Glomerular visceral epithelial cell (primary cell): ENCODE data around the gene ILK.

Source experiments
- DNase-seq: peaks from one replicate; pipeline ENCODE4 v3.0.0-alpha.2; 2016; ENCODE audit errors: extremely low spot score

ILK gene

DNA sequence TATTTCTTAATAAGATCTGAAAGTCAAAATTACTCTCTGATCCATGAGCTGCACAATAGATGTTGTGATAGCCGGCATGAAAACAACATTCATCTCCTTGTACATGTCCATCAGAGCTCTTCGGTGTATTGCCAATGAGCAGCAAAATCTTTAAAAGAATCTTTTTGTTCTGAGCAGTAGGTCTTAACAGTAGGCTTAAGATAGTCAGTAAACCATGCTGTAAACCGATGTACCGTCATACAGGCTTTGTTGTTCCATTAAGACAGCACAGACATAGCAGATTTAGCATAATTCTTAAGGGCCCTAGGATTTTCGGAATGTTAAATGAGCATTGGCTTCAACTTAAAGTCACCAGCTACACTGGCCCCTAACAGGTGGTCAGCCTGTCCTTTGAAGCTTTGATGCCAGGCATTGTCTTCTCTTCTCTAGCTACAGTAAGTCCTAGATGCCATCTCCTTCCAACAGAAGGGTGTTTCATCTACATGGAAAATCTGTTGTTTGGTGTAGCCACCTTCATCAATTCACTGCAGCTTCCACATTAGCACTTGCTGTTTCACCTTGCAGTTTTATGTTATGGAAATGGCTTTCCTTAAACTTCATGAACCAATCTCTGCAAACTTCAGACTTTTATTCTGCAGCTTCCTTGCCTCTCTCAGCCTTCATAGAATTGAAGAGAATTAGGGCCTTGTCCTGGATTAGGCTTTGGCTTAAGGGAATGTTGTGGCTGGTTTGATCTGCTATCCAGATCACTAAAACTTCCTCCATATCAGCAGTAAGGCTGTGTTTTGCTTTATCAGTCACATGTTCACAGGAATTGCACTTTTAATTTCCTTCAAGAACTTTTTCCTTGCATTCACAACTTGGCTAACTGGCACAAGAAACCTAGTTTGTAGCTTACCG, 28.5 kb upstream of the ILK start:
- DNase-seq, result no peak

DNA sequence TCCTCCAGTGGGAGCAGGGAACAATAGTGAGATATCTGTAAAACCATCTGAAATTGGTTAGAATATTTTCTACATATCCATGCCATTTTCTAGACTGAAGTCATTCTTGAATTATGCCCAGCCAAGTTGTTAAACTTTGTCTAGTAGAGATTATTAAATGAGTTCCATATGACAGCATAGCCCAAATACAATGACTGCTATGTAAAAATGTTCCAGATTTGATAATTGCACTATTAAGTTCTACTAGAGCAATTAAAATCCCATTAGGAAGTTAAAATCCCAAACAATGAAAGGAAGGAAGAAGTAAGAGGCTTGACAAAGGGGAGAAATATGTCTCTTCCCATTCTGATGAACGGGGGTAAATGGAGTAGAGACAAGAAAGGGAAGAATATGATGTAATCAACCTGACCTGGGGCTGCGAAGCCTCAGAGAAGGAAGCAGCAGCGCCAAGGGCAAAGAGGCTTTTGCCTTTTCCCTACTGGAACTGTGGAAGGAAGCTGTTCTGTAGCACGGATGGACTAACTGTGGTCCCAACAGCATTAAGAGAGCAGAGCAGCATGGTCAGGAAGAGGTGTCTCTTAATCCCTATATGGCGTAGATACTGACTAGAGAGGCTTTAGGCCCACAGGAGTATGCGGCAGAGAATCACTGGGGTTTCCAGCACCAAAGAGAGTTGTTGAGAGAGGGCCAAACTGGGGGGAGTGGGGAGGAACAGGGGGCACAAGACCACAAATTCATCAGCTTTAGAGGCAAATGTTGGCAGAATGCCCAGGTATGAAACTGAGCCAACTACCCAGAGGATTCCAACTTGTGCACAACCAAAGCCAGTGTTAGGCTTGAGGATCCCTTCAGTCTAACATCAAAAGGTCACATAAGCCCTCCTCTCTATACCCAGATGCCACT, 26.9 kb upstream of the ILK start:
- peak; percentile 31 for DNase-seq

- DNase-seq, result no peak
Observed at GRCh38 chr11:6578134-6578533, 25.4 kb upstream of the ILK start.

- DNase-seq, result no peak
Observed at GRCh38 chr11:6579681-6580080, 23.9 kb upstream of the ILK start.

- no peak for DNase-seq
Observed at GRCh38 chr11:6583584-6583983, 20.0 kb upstream of the ILK start.

DNA sequence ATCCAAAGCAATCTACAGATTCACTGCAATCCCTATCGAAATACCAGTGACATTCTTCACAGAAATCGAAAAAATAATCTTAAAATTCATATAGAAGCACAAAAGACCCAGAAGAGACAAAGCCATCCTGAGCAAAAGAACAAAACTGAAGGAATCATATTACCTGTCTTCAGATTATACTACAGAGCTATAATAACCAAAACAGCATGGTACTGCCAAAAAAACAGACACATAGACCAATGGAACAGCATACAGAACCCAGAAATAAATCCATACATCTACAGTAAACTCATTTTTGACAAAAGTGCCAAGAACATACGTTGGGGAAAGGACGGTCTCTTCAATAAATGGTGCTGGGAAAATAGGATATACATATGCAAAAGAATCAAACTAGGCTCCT, 19.0 kb upstream of the ILK start:
- no peak for DNase-seq

DNA sequence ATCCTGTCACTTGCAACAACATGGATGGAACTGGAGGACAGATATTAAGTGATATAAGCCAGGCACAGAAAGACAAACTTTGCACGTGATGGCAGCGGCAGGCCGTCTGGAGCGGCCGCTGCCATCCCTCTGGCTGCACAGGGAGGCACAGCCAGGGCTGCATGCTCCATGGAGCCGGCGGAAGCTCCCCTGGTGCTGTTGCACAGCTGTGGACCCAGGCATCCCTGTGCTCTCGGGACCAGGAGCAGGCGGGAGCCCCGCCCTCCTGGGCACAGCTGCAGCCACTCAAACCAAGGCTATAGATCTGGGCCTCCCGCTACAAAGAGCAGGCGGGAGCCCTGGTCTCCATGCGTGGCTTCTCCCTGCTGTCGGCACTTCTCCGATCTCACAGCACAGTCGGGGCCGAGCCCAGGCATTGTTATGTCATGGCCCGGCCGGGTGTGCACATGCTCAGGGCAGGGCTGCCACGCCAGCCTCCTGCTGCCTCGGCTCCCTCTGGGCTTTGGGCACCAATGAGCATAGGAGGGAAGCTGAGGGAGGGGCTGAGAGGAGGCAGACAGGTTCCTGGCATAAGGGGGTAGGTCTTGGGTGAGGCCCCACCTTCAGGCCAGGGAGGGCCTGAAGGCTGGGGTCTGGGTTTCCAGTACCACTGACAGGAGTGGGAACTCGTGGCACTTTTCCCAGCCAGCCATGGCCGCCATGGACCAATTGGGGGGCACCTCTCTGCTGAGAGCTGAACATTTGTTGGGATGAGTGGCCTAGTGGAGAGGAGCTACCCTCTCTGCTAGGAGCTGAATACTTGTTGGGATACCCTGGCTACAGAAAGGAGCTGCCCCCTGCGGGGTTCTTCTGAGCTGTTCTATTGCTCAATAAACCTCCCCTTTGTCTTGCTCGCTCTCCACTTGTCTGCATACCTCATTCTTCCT, 16.9 kb upstream of the ILK start:
- no peak for DNase-seq

- no peak for DNase-seq
Observed at GRCh38 chr11:6587360-6587953, 16.1 kb upstream of the ILK start.

- no peak for DNase-seq
Observed at GRCh38 chr11:6588018-6588417, 15.6 kb upstream of the ILK start.

GRCh38 chr11:6594142-6594768, 9.3 kb upstream of the ILK start:
- no peak for DNase-seq

- DNase-seq, result no peak
Observed at GRCh38 chr11:6596239-6596877, 7.2 kb upstream of the ILK start.

- no peak for DNase-seq
Observed at GRCh38 chr11:6598555-6598954, 5.0 kb upstream of the ILK start.

- DNase-seq, result no peak
Observed at GRCh38 chr11:6599449-6599848, 4.1 kb upstream of the ILK start.

DNA sequence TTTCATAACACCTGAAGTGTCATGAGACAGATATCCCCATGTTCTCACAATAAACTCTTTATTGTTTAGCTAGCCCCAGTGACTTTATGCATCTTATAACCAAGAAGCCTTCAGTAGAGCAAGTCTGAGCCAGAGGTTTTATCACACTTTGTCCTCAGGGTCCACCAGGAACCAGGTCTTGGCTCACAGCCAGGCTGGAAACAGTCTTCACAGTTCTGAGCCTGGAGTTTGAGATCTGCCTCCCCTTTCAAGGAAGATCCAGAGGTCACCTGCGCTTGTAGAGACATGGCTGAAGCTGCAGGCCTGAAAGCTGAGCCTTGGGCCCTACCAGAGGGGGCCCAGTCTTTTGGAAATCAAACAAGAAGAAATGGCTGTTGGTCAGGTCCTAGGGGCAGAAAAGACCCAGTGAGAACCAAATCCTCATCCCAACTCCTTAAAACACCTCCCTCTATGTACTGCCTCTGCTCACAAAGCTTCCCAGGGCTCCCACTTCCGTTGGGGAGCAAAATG, 3.6 kb upstream of the ILK start:
- no peak for DNase-seq

DNA sequence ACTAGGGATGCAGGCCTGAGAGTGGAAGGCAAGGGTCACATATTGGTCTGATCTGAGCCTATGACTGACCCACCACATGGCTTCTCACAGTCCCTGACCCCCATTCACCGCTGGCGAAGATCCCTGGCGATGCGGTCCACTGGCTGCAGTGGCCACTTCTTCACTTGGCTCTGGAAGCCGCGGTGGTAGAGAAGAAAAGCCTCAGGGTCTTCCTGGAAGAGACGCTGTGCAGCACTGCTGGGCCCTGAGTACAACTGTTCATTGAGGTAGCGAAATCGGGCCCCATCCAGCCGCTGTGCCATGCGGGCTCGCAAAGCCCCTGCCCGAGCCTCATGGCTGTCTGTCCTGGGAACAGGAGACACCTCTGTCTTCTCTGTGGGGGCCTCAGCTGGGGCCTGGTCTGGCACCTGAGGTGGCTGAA, 2.5 kb upstream of the ILK start:
- no peak for DNase-seq

- DNase-seq, result no peak
Observed at GRCh38 chr11:6602096-6602940, 1.3 kb upstream of the ILK start.

DNA sequence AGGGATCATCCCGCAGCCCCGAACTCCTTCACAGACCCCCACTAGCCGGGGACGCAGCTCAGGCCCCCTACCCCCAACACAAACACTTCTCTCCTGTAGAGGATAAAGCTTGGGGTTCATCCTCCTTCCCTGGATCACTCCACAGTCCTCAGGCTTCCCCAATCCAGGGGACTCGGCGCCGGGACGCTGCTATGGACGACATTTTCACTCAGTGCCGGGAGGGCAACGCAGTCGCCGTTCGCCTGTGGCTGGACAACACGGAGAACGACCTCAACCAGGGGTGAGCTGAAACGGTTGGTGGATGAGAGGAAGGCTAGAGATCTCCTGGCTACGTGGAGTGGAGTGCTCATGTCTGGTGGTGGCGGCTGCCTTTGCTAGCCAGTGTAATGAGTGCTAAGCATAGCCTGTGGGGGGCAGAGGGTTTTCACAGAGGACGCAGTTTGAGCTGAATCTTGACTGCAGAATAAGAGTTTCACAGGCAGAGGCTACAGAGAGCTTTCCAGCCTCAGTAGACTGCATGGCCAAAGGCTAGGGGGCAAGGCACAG, 580 bp downstream of the ILK start:
- DNase-seq, result peak; percentile 54

DNA sequence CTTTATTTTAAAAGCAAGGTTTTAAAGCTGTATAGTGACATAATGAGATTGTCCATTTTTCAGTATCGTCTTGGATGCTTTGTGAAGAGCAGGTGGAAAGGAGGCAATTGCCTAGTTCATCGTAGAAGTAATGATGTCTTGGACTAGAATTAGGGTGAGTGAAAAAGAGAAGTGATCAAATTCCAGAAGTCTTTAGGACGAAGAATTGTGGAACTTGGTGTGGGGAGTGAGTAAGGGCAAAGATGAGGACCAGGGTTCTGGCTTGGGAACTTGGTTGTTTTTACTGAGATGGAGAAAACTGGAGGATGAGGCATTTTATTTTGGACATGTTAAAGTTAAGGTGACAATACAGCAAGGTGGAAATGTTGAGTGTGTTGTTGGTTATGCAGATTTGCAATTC, 1.2 kb downstream of the ILK start:
- no peak for DNase-seq
